IMR-90 (cell line): Measurements from ENCODE around the gene ITGA6. TPM values are rescaled to one million over a fixed set of nuclear protein-coding genes. Genes with fewer than 3 reads are reported as not detected.

Source experiments
- ATAC-seq: fragments of 200-7000 bp; cut with Tn5 transposase; 2 replicates; pipeline ENCODE4 v1.9.1; 2020; ENCODE audit warnings: low read depth, mild to moderate bottlenecking, moderate library complexity
- BruUV-seq: library from RNA; stranded (reverse); fragments of 400-500 nt; replicated peaks from 2 replicates; lab custom pipeline; 2021; lab: Mats Ljungman, UMichigan
- CTCF ChIA-PET: fragments of 300-600 bp; formaldehyde crosslinking; extraction: SDS; loops from one replicate; lab custom pipeline; 2021; ENCODE audit warnings: antibody characterized with exemption; lab: Yijun Ruan, JAX
- POLR2A ChIA-PET: fragments of 300-600 bp; sonication (Branson Sonifier 250); formaldehyde crosslinking; loops from one replicate; lab custom pipeline; 2022; ENCODE audit warnings: antibody characterized with exemption; ENCODE audit not compliant: unreplicated experiment; lab: Charles Lee
- DNase-seq: peaks from one replicate; pipeline ENCODE4 v3.0.0; 2013
- H2AFZ ChIP-seq: replicated peaks from 2 replicates; pipeline ENCODE3; 2013; ENCODE audit warnings: low read length, mild to moderate bottlenecking; ENCODE audit not compliant: poor library complexity
- H2AK5ac ChIP-seq: 2 replicates; pipeline ENCODE4 v1.6.1; 2013; ENCODE audit warnings: low read depth, low read length, inconsistent platforms
- H2AK9ac ChIP-seq: replicated peaks from 2 replicates; pipeline ENCODE3; 2013; ENCODE audit warnings: mild to moderate bottlenecking, low read depth, low read length, moderate library complexity; ENCODE audit not compliant: poor library complexity
- H2BK120ac ChIP-seq: 2 replicates; pipeline ENCODE4 v1.6.1; 2013; ENCODE audit warnings: low read depth, low read length, inconsistent platforms
- H2BK15ac ChIP-seq: 3 replicates; pipeline ENCODE4 v1.6.1; 2013; ENCODE audit warnings: low read depth, low read length, inconsistent platforms
- H2BK20ac ChIP-seq: 2 replicates; pipeline ENCODE4 v1.6.1; 2013; ENCODE audit warnings: low read depth, mild to moderate bottlenecking, inconsistent platforms, low read length, moderate library complexity
- H2BK5ac ChIP-seq: 2 replicates; pipeline ENCODE4 v1.6.1; 2013; ENCODE audit warnings: mild to moderate bottlenecking, low read depth, low read length, inconsistent platforms; ENCODE audit not compliant: poor library complexity, severe bottlenecking
- H3K14ac ChIP-seq: replicated peaks from 2 replicates; pipeline ENCODE4 v1.6.1; 2013; ENCODE audit warnings: low read depth, low read length, inconsistent platforms
- H3K18ac ChIP-seq: 2 replicates; pipeline ENCODE4 v1.6.1; 2013; ENCODE audit warnings: low read depth, low read length, control low read depth
- H3K23ac ChIP-seq: 2 replicates; pipeline ENCODE4 v1.6.1; 2013; ENCODE audit warnings: low read depth, low read length, inconsistent platforms
- H3K27ac ChIP-seq: 2 replicates; pipeline ENCODE4 v1.5.1; 2013; ENCODE audit warnings: mild to moderate bottlenecking, control low read depth, low read length; ENCODE audit not compliant: insufficient read depth
- H3K27me3 ChIP-seq: 2 replicates; pipeline ENCODE4 v1.6.1; 2013; ENCODE audit warnings: low read length; ENCODE audit not compliant: control insufficient read depth, insufficient read depth
- H3K36me3 ChIP-seq: 2 replicates; pipeline ENCODE4 v1.6.1; 2013; ENCODE audit warnings: low read length, mixed read lengths; ENCODE audit not compliant: control insufficient read depth, insufficient read depth
- H3K4ac ChIP-seq: 2 replicates; pipeline ENCODE4 v1.6.1; 2013; ENCODE audit warnings: low read depth, low read length, inconsistent platforms
- H3K4me1 ChIP-seq: 2 replicates; pipeline ENCODE4 v1.6.1; 2013; ENCODE audit warnings: low read length, mixed read lengths; ENCODE audit not compliant: control insufficient read depth, insufficient read depth
- H3K4me2 ChIP-seq: 2 replicates; pipeline ENCODE4 v1.6.1; 2013; ENCODE audit warnings: low read depth, mild to moderate bottlenecking, control low read depth, low read length, moderate library complexity
- H3K4me3 ChIP-seq: 2 replicates; pipeline ENCODE4 v1.5.1; 2013; ENCODE audit warnings: low read depth, mild to moderate bottlenecking, control low read depth, low read length, moderate library complexity; ENCODE audit not compliant: insufficient read depth
- H3K56ac ChIP-seq: 2 replicates; pipeline ENCODE4 v1.6.1; 2013; ENCODE audit warnings: low read length, inconsistent platforms; ENCODE audit not compliant: insufficient read depth; ENCODE audit errors: extremely low read depth
- H3K79me1 ChIP-seq, 2 experiments: 2 replicates each; pipeline ENCODE4 v1.6.1; 2013; ENCODE audit warnings: low read length in 2 of 2, inconsistent platforms in 1 of 2, low read depth in 1 of 2
- H3K9ac ChIP-seq: 2 replicates; pipeline ENCODE4 v1.6.1; 2013; ENCODE audit warnings: low read depth, low read length, control low read depth
- H3K9me1 ChIP-seq: 2 replicates; pipeline ENCODE4 v1.6.1; 2013; ENCODE audit warnings: low read length, inconsistent platforms; ENCODE audit not compliant: insufficient read depth
- H3K9me3 ChIP-seq: 2 replicates; pipeline ENCODE4 v1.6.1; 2013; ENCODE audit warnings: low read length; ENCODE audit not compliant: control insufficient read depth, insufficient read depth
- H4K20me1 ChIP-seq: 2 replicates; pipeline ENCODE4 v1.6.1; 2013; ENCODE audit warnings: low read length, inconsistent platforms; ENCODE audit not compliant: insufficient read depth
- H4K5ac ChIP-seq: 2 replicates; pipeline ENCODE4 v1.6.1; 2013; ENCODE audit warnings: mild to moderate bottlenecking, low read depth, low read length, control low read depth
- H4K8ac ChIP-seq, 2 experiments: 2 replicates each; pipeline ENCODE4 v1.6.1; 2013; ENCODE audit warnings: low read depth in 2 of 2, low read length in 2 of 2, control low read depth in 1 of 2, inconsistent platforms in 1 of 2
- H4K91ac ChIP-seq: 2 replicates; pipeline ENCODE4 v1.6.1; 2013; ENCODE audit warnings: low read depth, low read length, inconsistent platforms; ENCODE audit not compliant: insufficient read depth
- NFE2L2 ChIP-seq: fragments of 150-350 bp; IDR thresholded peaks from 2 replicates; pipeline ENCODE4 v1.6.1; 2016; ENCODE audit warnings: low read depth, mild to moderate bottlenecking, low read length
- RCOR1 ChIP-seq: IDR thresholded peaks from 2 replicates; pipeline ENCODE4 v1.6.1; 2012; ENCODE audit warnings: mild to moderate bottlenecking, low read length, improper control_type of control experiment; ENCODE audit not compliant: insufficient replicate concordance
- RFX5 ChIP-seq: IDR thresholded peaks from 2 replicates; pipeline ENCODE4 v1.8.0; 2012; ENCODE audit warnings: low read depth, mild to moderate bottlenecking, low read length, moderate library complexity
- SMC3 ChIP-seq: fragments of 150-350 bp; IDR thresholded peaks from 2 replicates; pipeline ENCODE4 v1.6.1; 2016; ENCODE audit warnings: low read depth, mild to moderate bottlenecking, antibody characterized with exemption, low read length, moderate library complexity
- USF2 ChIP-seq: fragments of 150-350 bp; IDR thresholded peaks from 2 replicates; pipeline ENCODE4 v1.6.1; 2017; ENCODE audit warnings: mild to moderate bottlenecking, antibody characterized with exemption, low read length, low read depth
- WGBS, 2 experiments: methylation state at CpG; one replicate each; pipeline versions ENCODE4 v1.1.5 to v1.1.7; 2013; ENCODE audit warnings: missing lambda C conversion rate in 2 of 2; ENCODE audit not compliant: insufficient read length in 1 of 2; ENCODE audit errors: extremely low coverage in 2 of 2; 5-methylcytosine and 5-hydroxymethylcytosine counted together
- dilution Hi-C: fragments of 300-500 bp; cut with HindIII; formaldehyde crosslinking; loops from one replicate; pipeline ENCODE4 v1.14.3; 2018; ENCODE audit warnings: low sequenced_read_pairs; ENCODE audit not compliant: unreplicated experiment
- in situ Hi-C: fragments of 300-500 bp; cut with MboI; formaldehyde crosslinking; loops from 3 replicates; pipeline ENCODE4 v1.14.3; 2019; ENCODE audit warnings: low sequenced_read_pairs, inconsistent platforms, mixed read lengths
- intact Hi-C: fragments of 100-400 bp; cut with micrococcal nuclease; formaldehyde crosslinking; loops from 2 replicates; pipeline ENCODE4 v1.10.0; 2022
- polyA plus RNA-seq, 3 experiments: library from polyadenylated mRNA; depleted of rRNA; stranded (reverse); fragments of >200 nt; gene quantifications; 2 replicates each; pipeline ENCODE4 v1.2.3, GENCODE V29; 2012; ENCODE audit warnings: low replicate concordance in 1 of 3
- total RNA-seq: library from RNA; depleted of rRNA; stranded (reverse); fragments of >200 nt; gene quantifications from 2 replicates; pipeline ENCODE4 v1.2.3, GENCODE V29; 2012

Gene ITGA6
- total and polyA plus RNA-seq, 2 of the 4 experiments (the other 2 are of a cell fraction), result 12.5 to 43.9 TPM

GRCh38 chr2:172412984-172413492, 14.3 kb upstream of the ITGA6 start:
- no peaks in the 10 kb centered on the region for H3K36me3 ChIP-seq
- 50% methylated on average over 2 of the region's 5 CpGs; no CpG with 5 or more reads in 1 of the 2 experiments for WGBS, 2 experiments

More at GRCh38 chr2:172412984-172413492, 14.3 kb upstream of the ITGA6 start:
- H3K27me3 ChIP-seq, result no peaks in the 10 kb centered on the region; the same call in 1 of the 2 replicates
- intact Hi-C loops, result no loop called here
- no peaks in the 10 kb centered on the region; the same call in none of the 2 replicates for H3K9me3 ChIP-seq
- TF ChIP-seq NFE2L2, result no peak
- TF ChIP-seq RFX5, result no peak
- TF ChIP-seq RCOR1, result no peak
- TF ChIP-seq SMC3, result no peak
- TF ChIP-seq USF2, result no peak
- no peak overlapping the region for H2BK15ac ChIP-seq
- no peak overlapping the region for H2AK9ac ChIP-seq
- H2BK5ac ChIP-seq, result no peak overlapping the region
- H3K4me1 ChIP-seq, result no peaks in the 10 kb centered on the region
- no peak overlapping the region for H3K9ac ChIP-seq
- H3K23ac ChIP-seq, result no peak overlapping the region
- no peak overlapping the region for H4K8ac ChIP-seq
- dilution Hi-C loops, result no loop called here
- no peak overlapping the region for H3K14ac ChIP-seq
- H4K20me1 ChIP-seq, result no peaks in the 10 kb centered on the region
- no peak for ATAC-seq
- no peak overlapping the region for H3K4ac ChIP-seq
- H4K5ac ChIP-seq, result no peak overlapping the region
- no peak overlapping the region for H3K4me3 ChIP-seq
- DNase-seq, result no peak
- H3K27ac ChIP-seq, result no peak overlapping the region
- no peaks in the 10 kb centered on the region for H3K79me1 ChIP-seq
- no peak overlapping the region for H2AK5ac ChIP-seq
- H4K91ac ChIP-seq, result no peak overlapping the region
- H3K56ac ChIP-seq, result no peak overlapping the region
- no peak overlapping the region for H3K18ac ChIP-seq
- no peak overlapping the region for H2BK120ac ChIP-seq
- H2AFZ ChIP-seq, result no peak overlapping the region
- H2BK20ac ChIP-seq, result no peak overlapping the region
- CTCF ChIA-PET, result interaction anchor here (0.6 kb wide), 1 partner anchor 231 kb away, joined by 3 read pairs; no protein-coding TSS in a partner anchor
- H3K9me1 ChIP-seq, result no peaks in the 10 kb centered on the region
- BruUV-seq, result no TSS peak
- H3K4me2 ChIP-seq, result no peak overlapping the region
- POLR2A ChIA-PET, result no interaction called here
- in situ Hi-C loops, result no loop called here
